DMS153 treated with DMSO at 0.1 percent for 48 hours (cell line): Measurements from ENCODE around the gene FBXO31.
"Not testable (repeated sequence)": the region's sequence is repeated elsewhere in the genome, so short reads cannot be mapped to it uniquely, and the experiment has no call there.

ENCODE experiments used
- DNase-seq: peaks from one replicate; lab custom pipeline; 2025; ENCODE audit not compliant: unreplicated experiment; lab: John Stamatoyannopoulos, UW

Gene FBXO31

GRCh38 chr16:87344931-87345631 lies 38.5 kb downstream of the FBXO31 start:
- DNase-seq: peak; percentile 66

- DNase-seq: no peak
Measured at GRCh38 chr16:87344165-87344930, 39.2 kb downstream of the FBXO31 start.

DNA sequence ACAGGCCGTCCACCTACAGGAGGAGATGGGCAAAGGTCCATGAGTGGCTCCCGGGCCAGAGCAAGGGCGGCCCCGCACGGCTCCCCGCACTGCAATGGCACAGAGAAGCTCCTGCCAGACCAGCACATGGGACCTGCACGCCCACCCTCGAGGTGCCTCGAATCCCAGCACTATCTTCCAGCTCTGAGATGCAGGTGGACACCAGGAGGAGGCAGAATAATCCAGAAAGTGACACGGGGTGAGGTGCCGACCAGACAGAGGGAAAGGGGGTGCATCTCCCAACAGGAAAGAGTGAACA lies 39.9 kb downstream of the FBXO31 start:
- DNase-seq: no peak

- no peak for DNase-seq
Measured at GRCh38 chr16:87342978-87343752, 40.4 kb downstream of the FBXO31 start.

DNA sequence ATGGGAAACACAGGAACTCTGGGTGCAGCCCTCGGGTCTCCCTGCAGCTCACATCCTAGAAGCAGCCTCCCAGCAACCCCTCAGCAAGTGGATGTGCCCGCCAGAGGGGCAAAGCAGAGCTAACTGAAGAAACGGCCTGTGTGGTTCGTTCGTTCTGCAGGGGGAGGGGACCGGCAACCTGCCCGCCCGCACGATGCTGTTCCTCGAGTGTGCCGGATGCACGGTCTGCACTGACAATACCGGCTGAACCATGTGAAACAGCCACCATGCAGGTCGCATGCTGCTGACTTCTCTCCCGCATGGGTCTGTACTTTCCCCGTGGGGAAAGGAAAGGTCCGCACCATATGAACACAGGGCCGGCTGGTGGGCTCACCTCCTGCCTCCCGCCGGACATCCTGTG lies 41.1 kb downstream of the FBXO31 start:
- DNase-seq: no peak

GRCh38 chr16:87340198-87340597 lies 43.4 kb downstream of the FBXO31 start:
- DNase-seq: no peak

DNA sequence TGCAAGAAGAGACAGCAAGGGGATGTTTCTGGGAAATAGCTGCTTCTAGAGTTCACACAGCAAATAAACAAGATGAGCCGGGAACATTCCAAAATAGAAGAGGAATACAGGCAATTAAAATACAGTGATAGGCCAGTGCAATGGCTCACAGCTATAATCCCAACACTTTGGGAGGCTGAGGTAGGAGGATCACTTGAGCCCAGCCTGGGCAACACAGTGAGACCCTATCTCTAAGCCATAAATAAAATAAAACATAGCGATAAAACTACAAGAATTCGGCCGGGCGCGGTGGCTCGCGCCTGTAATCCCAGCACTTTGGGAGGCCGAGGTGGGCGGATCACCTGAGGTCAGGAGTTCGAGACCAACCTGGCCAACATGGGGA lies 43.9 kb downstream of the FBXO31 start:
- DNase-seq: not testable (repeated sequence)

DNA sequence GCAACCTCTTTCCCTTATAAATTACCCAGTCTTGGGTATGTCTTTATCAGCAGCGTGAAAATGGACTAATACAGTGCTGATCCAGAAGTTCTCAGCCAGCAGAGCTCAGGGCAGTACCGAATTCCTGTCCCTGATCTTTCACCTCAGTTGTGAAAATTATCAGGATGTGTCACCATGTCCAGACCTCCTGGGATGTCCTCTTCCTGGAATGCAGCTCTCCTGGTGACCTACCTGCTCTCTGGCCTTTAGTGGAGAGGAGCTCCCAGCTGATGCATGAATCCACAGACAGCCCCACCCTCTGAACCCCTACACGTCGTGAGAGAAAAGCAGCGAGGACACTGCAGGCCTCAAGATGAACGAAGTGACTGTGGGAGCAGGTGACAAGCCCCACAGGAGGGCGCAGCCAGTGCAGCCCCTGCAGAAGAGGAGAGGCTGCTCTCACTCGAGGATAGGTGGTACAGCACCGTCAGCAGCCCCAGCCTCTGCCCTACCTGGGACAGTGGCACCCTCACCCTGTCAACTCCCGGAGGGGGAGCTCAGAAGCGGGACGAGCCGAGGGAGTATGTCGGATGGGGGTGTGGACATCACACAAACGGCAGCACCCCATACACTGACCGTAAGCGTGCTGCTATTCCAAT lies 44.4 kb downstream of the FBXO31 start:
- no peak for DNase-seq

DNA sequence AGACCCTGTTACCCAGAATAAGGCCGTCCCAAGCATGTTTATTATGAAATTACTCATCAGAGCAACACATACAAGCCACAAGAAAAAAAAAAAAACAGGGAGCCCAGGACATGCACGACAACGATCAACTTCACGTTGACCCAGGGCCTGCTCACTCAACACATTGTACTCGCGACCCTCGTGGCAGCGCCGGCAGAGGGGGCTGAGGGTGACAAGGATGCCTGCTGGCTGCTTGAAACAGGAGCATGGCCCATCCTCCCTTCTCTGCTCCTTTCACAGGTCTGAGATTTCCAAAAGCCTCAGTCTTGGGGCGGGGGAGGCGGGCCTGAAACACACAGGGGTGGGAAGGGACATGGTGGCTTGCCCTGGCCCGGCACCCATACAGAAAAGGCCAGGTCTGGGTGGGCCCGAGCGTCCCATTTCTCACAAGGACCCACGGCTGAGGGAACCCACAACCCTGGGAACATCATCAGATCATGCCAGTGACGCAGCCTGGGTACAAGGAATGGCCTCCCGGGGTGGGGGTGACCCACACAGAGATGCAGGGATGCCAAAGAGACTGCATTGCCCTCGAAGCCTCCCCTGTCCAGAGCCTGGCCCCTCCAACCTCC lies 45.3 kb downstream of the FBXO31 start:
- DNase-seq: no peak

- no peak for DNase-seq
Measured at GRCh38 chr16:87337262-87337771, 46.3 kb downstream of the FBXO31 start.

DNA sequence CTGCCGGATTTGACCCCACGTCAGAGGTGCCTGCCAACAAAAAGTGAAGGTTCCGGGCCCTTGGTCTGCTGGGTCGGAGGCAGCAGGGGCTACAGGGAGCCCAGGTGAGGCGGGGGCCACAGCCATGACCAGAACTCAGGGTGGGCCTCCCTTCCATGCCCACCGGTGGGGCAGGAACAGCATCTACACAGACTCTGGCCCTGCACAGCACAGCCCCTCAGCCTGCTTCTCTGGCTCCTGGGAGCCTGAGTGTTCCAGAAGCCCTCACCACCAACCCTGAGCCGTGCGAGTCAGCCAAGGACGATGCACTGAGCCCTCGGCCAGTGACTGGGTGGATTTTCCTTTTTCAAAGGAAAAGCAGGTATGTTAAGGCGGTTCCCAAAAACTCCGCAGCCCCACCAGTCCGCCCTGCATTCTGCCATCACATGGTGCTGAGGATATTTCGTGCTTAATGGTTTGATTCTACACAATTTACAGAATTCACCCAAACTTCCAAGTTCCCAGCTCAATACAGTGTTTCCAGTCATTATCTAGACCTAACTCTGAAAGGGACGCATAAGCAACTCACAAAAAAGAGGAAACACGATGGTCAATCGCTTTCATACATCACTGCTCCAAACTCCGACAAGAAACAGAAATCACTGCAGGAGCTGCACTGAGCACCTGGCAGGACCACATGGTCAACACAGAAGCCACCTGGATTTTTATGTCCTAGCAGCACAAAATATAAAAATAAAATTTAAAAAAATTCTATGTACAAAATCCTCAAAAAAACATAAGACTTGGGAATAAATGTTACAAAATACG lies 46.9 kb downstream of the FBXO31 start:
- no peak for DNase-seq

DNA sequence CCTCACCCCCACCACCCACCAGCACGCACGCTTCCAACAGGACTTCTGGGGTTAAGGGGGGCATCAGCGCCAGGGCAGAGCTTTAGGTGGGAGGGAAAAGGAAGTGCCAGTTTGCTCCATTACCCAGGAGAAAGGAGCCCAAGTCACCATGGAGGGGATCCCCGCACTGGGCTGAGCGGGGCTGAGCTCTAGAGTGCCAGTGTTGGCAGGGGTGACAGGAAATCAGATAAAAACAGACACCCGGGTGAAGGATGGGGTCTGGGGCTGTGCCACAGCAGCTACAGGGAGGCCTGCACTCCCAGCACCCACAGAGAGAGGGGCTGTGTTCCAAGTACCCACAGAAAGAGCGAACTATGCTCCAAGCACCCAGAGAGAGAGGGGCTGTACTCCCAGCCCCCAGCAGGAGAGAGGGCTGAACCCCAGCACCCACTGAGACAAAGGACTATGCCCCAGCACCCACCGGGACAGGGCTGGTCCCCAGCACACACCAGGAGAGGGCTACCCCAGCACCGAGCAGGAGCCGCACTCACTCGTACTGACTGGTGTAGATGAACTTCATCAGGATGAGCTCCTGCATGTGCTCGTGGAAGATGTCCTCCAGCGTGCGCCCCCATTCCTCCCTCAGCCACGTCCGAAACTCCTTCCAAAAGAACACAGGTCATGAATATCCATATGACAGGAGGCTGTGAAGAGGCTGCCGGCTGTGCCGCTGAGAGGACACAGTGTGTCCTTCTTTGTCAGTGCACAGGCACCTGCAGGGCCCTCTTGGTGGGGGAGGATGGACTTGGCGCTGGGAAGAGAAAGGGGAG lies 47.7 kb downstream of the FBXO31 start:
- DNase-seq: no peak

GRCh38 chr16:87334651-87335624 lies 48.6 kb downstream of the FBXO31 start:
- DNase-seq: no peak

- DNase-seq: no peak
Measured at GRCh38 chr16:87333581-87334331, 49.8 kb downstream of the FBXO31 start.

- DNase-seq: no peak
Measured at GRCh38 chr16:87333101-87333500, 50.5 kb downstream of the FBXO31 start.

GRCh38 chr16:87332150-87332549 lies 51.4 kb downstream of the FBXO31 start:
- no peak for DNase-seq

- DNase-seq: no peak
Measured at GRCh38 chr16:87331241-87331801, 52.3 kb downstream of the FBXO31 start.
